Cardiac septum (tissue), 1 donor: ENCODE measurements around the gene NGB. TPM values are rescaled to one million over a fixed set of nuclear protein-coding genes. Genes with fewer than 3 reads are reported as not detected.

Experiments
- DNase-seq: peaks from one replicate; pipeline ENCODE4 v3.0.0-alpha.2; 2020; ENCODE audit warnings: low spot score
- intact Hi-C: fragments of 100-400 bp; cut with DNase I; formaldehyde crosslinking; loops from one replicate; pipeline ENCODE4 v1.14.0; 2022
- total RNA-seq: library from RNA; stranded (reverse); fragmentation: NEBNext Ultra II Directional; extraction: Animal tissue kit (Norgen Biotek cat#: 25700); gene quantifications from one replicate; pipeline ENCODE4 v1.2.1, GENCODE V29; 2021
- donor health status: DM: no; HTN: no; CAD: no.

Gene NGB
- total RNA-seq, 1 donor from 2014 or later, result not detected

DNA sequence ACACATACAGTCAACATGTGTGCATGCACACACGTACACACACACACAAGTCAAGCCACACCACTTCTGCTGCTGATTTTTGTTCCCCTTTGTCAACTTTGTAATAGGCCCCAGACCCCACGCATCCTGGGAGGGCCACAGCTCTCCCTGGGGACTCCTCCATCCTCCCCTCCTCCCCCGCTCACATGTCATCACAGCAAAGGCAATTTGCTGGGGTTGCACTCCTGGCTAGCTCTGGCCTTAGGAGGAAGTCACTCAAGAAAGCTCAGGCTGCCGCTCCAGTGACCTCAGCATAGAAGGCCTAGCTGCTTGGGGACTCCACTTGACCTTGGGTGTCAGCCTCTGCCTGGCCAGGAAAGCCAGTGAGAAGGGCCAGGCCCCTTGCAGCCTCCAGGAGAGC lies 27.2 kb downstream of the NGB start:
- DNase-seq, result no peak
- intact Hi-C loops, result no loop called here

DNA sequence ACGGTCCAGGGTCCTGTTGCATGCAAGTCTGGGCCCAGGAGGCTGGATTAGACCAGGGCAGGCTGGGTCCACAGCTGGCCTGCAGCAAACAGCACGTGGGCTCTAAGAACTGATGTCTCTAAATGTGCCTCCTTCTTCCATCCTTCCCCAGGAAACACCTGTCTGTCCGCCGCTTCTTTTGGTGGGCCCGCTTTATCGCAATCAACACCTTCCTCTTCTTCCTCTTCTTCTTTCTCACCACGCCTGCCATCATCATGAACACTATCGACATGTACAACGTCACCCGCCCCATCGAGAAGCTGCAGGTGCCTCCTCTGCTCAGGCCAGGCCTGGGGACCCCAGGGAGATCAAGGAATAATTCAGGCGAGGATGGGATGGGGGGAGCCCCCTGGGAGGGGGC lies 28.3 kb downstream of the NGB start:
- DNase-seq, result no peak
- intact Hi-C loops, result no loop called here

DNA sequence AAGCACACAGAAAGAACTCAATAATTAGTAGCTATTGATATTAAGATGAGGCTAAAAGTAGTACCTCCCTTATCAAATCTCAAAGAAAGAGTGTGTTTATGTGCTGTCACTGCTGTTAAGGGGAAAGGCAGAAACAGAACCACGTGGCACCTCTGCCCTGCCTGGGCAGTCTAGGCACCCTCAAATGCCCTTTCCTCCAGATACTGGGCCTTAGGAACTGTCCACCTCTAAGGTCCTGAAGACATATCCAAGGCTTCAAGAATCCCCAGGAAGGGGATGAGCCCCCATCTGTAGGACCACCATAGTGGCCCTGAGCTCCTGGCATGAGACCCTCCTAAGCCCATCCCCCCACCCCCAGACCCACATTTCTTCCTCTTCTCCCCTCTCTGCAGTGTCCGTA lies 29.1 kb downstream of the NGB start:
- no peak for DNase-seq
- intact Hi-C loops, result no loop called here

DNA sequence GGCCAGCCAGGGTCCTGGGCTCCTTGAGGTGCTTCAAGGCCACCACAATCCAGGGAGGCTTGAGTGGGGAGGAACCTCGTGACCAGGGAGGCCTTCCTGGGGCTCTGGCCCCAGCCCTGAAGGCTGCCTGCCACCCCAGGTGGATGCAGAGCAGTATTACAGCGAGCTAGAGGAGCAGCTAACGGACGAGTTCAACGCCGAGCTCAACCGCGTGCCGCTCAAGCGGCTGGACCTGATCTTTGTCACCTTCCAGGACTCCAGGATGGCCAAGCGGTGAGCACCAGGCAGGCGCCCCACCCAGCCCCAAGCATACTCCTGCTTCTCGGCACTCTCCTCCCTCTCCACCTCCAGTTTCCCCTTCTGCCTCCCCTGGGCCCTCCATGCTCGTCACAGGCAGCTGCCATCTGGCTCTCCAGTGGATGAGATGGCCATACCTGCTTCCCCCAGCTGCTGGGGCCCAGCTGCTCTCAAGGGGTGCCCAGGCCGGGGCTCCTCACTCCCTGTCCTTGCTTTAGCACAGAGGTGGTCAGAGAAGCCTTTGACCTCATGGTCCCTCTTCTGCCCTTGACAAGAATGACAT lies 30.6 kb downstream of the NGB start:
- intact Hi-C loops, result no loop called here
- DNase-seq, result no peak

DNA sequence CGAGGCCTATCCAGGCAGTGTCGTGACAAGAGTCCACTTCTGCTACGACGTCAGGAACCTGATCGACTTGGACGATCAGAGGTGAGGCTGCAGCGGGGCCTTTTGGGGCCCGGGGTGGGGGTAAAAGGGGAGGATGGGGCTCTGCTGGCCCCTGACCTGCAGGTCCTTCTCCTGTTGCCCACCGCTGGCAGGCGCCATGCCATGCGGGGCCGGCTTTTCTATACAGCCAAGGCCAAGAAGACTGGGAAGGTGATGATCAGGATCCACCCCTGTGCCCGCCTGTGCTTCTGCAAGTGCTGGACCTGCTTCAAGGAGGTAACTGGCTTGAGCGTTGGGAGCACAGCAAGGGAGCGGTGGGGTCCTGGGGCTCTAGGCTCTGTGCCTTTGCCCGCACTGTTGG lies 31.6 kb downstream of the NGB start:
- no peak for DNase-seq
- intact Hi-C loops, result no loop called here

DNA sequence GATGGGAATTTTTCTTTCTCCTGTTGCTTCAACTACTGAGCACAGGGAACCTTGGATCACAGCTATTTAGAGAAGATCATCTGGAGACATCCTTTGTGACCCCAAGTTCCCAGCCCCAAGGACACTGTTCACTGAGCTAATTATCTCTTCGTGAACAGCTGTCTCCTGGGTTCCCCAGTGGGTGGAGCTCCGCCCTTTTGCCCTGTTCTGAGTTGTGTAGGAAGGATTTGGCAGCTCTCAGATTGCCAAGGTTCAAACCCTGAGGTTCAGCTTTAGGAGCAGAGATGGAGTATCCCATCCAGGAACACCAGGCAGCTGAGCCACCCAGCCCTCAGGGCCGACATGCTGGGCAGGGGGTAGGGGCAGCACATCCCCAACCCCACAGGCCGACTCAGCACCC lies 32.0 kb downstream of the NGB start:
- no peak for DNase-seq
- intact Hi-C loops, result no loop called here

DNA sequence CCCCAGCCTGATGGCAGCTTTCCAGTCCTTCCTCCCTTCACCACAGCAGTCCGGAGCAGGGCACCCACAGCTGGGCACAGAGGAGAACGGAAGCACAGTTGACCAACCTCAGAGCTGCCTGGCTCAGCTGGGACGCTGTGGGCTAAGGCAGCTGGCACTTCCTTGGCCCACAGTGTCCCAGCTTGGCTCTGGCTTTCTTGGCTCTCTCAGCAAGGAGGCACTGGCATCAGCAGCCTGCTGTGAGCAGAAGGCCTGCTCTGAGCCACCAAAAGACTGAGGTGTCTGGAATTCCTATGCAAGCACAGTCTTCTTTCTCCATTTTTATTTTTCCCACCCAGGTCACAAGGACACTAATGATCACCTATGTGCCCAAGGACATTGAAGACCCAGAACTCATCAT lies 32.6 kb downstream of the NGB start:
- DNase-seq, result no peak
- intact Hi-C loops, result no loop called here

DNA sequence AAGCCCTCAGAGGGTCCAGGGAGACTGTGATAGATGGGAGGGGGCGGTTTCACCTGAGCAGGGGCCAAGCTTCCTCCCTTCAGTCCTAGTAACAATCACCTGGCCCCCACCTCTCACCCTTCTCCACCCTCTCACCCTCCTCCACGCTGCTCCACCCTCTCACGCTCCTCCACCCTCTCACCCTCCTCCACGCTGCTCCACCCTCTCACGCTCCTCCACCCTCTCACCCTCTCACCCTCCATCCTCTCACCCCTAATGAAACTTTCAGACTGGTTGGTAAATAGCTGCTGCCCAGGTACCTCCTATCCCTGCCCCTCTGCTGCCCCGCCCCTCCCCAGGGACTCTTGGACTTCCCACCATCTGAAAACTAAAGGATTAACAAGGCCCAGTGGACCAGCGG lies 34.2 kb downstream of the NGB start:
- intact Hi-C loops, result no loop called here

DNA sequence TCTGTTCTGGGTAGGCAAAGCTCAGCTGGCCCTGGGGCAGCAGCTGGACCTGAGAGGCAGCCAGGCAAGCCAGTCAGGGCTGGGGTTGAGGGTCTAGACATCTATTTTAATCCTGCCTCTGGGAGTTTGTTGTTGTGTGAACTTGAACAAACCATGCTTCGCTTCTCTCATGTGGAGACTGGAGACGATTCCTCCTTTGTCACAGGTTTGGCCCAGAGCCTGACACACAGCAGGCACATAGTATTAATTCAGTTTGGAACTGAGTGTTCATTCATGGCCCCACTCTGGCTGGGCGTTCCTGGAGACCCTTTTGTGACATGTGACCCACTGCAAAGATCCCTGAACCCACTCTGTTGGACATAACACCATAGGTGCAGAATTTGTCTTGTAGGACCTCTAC lies 39.3 kb downstream of the NGB start:
- intact Hi-C loops, result no loop called here
- no peak for DNase-seq

More for the DNA sequence above, 34.2 kb downstream of the NGB start:
- DNase-seq, result no peak

DNA sequence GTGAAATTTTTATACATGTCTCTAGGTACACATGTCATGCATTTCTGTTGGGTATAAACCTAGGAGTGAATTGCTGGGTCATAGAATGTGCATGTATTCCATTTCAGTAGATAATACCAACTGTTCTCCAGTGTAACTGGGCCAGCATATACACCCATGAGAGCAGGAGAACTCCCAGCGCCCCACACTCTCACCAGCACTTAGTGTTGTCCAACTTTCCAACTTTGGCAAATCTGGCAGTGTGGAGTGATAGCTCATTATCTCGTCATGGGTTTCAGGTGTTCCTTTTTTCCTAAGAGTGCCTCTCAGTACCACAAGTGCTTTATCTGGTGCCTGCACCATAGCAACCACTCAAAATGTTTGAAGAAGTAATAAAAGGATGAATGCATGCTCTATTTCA lies 40.1 kb downstream of the NGB start:
- DNase-seq, result no peak
- intact Hi-C loops, result no loop called here

DNA sequence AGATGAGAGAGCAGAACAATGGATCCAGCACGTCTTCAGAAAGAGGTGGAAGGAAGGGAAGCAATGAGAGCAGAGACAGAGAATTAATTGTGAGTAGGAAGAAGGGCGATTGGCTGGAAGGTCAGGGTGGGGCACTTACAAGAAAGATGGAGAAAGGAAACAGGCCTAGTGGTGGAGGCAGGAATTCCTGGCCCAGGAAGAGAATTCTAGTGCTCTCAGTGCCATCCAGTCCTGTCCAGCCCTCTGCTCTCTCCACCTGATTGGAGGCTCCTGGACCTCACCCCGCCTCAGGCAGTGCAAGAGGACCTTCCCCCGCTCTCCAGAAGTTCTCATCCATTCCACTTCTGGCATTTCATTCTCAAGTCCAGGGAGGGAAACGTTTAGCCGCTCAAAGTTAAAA lies 43.0 kb downstream of the NGB start:
- intact Hi-C loops, result no loop called here
- no peak for DNase-seq

DNA sequence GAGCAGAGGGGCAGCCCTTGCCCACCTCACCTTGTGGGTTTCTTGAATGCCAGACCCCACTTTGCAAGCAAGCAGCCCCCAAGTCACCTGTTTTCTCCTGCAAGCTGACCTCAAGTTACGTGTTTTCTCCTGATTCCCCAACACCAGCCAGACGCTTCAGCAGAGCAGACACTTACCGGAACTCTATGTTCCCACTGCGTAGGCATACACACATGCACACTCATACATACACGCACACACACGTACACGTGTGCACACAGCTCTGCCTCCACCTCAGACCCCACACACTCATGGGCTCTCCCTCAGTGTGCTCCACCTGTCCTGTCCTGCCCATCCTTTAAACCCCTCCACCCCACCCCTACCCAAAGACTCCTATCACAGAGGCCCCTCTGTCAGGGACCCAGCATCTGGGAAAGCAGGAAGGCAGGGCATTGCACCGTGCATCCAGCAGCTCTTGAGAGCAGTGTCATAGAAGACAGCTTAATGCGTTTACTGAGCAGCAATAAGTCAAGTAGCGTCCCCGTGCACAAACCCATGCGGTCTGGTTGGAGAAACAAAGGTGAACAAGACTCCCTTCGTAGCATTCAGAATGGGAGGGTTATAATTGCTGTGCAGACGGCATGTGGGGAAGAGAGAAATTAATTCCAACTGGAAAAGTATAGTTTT lies 45.0 kb downstream of the NGB start:
- intact Hi-C loops, result no loop called here
- DNase-seq, result no peak

DNA sequence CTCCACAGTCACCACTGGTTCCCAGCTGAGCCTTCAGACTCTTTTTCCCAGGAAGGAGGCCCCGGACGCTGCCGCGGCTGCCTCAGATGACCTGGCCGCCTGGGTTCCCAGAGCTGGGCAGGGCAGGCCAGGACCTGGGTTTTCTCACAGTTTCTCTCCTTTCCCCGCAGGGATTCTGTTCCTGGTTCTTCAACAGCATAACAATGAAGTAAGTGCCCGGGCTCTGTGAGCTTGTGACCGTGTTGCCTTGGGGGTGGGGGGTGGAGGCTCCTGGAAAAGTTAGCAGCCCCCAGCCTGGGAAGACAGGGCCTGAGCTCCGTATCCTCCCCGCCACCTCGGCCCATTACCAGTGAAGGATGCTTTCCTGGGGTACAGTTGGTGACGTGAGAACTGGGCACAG lies 45.8 kb downstream of the NGB start:
- intact Hi-C loops, result no loop called here
- no peak for DNase-seq

DNA sequence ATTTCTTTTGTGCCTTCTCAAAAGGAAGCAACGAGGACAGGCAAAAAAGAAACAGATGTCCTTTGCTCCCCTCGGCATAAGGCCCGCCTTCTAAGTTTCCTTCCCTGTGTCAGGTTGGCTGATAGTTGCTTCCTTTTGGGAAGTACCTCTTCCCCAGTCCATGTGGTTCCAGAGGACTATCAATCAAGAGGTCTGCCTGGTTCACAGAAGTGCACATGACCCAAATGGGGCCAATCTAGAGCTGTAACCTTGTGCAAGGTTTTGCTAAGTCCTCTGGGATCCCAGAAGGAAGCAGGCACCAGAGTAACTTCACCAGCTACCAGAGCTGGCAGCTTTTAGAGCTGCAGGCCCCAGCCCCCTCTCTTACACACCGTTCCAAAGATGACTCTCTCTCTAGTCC lies 46.8 kb downstream of the NGB start:
- no peak for DNase-seq
- intact Hi-C loops, result no loop called here

DNA sequence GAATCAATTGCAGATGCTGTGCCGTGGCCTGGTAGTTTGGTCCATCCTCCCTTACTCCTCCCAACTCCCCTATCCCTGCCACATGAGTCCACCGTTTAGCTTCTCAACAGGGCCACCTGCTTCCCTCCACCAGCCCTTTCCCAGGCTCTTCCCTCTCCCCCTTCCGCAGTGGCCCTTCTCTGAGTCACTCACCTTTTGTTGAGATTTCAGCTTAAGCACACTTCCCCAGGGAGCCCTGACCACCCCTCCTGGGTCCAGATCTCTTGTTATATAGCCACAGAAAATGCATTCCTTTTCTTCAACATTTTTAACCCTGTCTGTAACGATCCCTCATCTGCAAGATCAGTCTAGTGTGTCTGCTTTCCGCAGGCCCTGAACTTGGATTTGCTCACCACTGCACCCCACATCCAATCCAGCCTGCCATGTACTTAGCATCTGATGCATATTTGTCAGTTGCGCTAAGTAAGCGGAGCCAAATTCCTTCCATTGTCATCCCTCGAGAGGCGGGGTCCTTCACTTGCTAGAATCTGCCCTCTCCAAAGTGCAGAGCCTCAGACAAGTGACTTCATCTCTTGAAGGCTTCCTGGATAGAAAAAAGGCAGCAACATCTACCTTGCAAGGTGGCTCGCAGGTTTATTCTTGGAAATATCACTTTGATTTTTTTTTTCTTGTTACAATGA lies 48.3 kb downstream of the NGB start:
- intact Hi-C loops, result no loop called here
- DNase-seq, result no peak

DNA sequence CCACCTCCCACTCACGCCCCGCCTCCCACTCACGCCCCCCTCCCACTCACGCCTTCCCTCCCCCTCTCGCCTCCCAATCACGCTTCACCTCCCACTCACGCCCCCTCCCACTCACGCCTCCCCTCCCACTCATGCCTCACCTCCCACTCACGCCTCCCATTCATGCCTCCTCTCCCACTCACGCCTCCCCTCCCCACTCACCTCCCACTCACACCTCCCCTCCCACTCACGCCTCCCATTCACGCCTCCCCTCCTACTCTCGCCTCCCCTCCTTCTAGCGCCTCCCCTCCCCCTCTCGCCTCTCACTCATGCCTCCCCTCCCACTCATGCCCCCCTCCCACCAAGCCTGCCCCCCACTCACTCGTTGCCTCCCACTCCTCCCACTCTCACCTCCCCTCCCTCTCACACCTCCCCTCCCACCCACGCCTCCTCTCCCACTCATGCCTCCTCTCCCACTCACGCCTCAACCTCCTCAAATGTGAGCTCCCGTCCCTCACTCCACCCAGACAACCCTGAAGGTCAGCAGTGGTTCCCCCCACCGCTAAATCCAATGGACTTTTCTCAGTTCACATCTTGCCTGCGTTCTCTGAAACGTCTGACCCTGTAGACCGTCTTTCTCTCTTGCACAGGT lies 49.6 kb downstream of the NGB start:
- no peak for DNase-seq
- intact Hi-C loops, result no loop called here

DNA sequence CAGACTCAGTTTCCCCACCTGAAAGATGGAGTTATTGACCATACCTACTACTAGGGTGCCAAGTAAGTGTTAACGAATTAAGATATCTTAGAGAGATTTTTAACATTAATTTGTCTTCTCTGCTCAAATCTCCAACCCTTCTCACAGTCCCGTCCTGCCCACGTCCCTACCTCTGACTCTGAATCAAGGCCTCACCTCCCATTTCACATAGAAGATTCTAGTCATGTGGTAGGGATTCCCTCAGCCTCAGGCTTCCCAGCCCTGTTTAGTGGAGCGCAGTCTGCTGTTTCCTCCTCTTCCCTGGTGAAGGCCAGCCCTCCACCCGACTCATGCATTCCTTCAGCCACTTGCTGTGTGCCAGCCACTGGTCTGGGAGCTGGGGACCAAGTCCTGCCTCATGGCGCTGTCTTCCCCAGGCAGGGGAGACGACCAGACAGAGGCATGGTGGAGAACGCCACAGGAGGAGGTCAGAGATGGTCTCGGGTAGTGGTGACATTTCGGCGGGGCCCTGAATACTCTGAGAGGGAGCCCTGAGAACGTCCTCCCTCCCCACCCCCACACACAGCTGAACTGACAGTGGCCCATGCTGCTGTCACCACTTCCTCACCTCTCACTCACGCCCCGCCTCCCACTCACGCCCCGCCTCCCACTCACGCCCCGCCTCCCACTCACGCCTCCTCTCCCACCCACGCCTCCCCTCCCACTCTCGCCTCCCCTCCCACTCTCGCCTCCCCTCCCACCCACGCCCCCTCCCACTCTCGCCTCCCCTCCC lies 50.6 kb downstream of the NGB start:
- no peak for DNase-seq
- intact Hi-C loops, result no loop called here

DNA sequence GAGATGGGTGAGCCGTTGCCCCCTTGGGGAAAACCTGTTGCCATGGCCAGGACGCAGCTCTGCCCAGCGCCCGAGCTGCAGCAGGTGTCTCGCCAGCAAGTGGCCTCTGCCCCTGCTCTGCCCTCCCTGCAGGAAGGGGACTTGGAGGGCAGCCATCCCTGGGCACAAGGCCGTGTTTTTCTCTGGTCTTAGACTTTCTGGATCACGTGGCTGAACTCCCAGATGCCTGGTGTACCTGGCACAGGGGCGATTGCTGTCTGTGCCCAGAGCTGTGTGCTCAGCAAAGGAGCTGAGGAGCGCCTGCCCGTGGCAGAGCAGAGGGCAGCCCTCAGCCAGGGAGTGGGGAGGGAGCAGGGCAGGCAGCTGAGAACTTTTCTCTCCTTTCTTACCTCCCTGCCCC lies 51.4 kb downstream of the NGB start:
- intact Hi-C loops, result no loop called here

DNA sequence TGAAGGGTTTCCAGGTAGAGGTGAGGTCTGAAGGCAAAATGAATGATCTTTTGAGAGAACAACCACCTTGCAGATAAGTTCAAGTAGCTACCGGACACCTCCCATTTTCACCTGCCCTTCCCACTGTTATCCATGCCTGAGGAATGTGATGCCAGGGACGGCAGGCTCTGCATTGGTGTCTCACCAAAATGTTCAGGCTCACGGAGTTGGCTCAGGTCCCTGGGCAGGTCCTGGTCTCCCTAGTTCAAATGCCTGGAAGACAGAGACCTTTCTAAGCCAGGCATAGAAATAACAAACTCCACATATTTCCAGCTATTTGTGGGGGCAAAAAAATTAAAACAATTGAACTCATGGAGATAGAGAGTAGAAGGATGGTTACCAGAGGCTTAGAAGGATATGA lies 53.5 kb downstream of the NGB start:
- no peak for DNase-seq
- intact Hi-C loops, result no loop called here

More for the DNA sequence above, 51.4 kb downstream of the NGB start:
- no peak for DNase-seq
